Esophagus squamous epithelium (tissue), 4 donors: ENCODE data around the gene POLR2E.

Experiments used
- CTCF ChIP-seq, 6 experiments: fragments of 450-650 bp in 4 of 6; fragments of 200-600 bp in 2 of 6; sonication (generic) in 2 of 6; IDR thresholded peaks; one replicate each; pipeline ENCODE4 v1.5.1; 2016 to 2019; ENCODE audit warnings: antibody characterized with exemption in 6 of 6, mild to moderate bottlenecking in 4 of 6, moderate library complexity in 4 of 6
- POLR2A ChIP-seq, 4 donors: fragments of 450-650 bp; IDR thresholded peaks; one replicate each; pipeline ENCODE4 v1.6.1; 2017; ENCODE audit warnings: antibody characterized with exemption in 4 of 4, mild to moderate bottlenecking in 4 of 4, moderate library complexity in 3 of 4

- TF ChIP-seq CTCF (IDR thresholded peaks at IDR 0.05) (no peak), POLR2A (IDR thresholded peaks at IDR 0.05) (no peak)
Measured at GRCh38 chr19:1082165-1082927, 12.8 kb downstream of the POLR2E start.
